ENCODE measurements around the gene AKT3.

- TF ChIP-seq, protein P1, sequence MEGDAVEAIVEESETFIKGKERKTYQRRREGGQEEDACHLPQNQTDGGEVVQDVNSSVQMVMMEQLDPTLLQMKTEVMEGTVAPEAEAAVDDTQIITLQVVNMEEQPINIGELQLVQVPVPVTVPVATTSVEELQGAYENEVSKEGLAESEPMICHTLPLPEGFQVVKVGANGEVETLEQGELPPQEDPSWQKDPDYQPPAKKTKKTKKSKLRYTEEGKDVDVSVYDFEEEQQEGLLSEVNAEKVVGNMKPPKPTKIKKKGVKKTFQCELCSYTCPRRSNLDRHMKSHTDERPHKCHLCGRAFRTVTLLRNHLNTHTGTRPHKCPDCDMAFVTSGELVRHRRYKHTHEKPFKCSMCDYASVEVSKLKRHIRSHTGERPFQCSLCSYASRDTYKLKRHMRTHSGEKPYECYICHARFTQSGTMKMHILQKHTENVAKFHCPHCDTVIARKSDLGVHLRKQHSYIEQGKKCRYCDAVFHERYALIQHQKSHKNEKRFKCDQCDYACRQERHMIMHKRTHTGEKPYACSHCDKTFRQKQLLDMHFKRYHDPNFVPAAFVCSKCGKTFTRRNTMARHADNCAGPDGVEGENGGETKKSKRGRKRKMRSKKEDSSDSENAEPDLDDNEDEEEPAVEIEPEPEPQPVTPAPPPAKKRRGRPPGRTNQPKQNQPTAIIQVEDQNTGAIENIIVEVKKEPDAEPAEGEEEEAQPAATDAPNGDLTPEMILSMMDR (IDR thresholded peaks at IDR 0.05): no peak
- TF ChIP-seq POLR2A (IDR thresholded peaks at IDR 0.05) (no peak), EP300 (IDR thresholded peaks at IDR 0.05) (no peak), POLR2AphosphoS5 (IDR thresholded peaks at IDR 0.05) (no peak)
Observed at GRCh38 chr1:243740255-243740999, 109.6 kb downstream of the AKT3 start.

All from upper lobe of left lung (tissue), 4 donors.